CD4-positive, alpha-beta T cell (primary cell): Measurements from ENCODE around the gene SKIDA1. TPM values are rescaled to one million over a fixed set of nuclear protein-coding genes. Genes with fewer than 3 reads are reported as not detected.

Experiments used
- ATAC-seq: fragments of 200-7000 bp; cut with Tn5 transposase; one replicate; pipeline ENCODE4 v1.10.0; 2022; ENCODE audit warnings: mild to moderate bottlenecking; ENCODE audit not compliant: poor library complexity
- CTCF ChIA-PET: fragments of 350-600 bp; sonication (Branson Sonifier 250); formaldehyde crosslinking; loops from one replicate; lab custom pipeline; 2021; ENCODE audit warnings: antibody characterized with exemption, inconsistent platforms; lab: Charles Lee
- POLR2A ChIA-PET: fragments of 350-600 bp; sonication (Branson Sonifier 250); formaldehyde crosslinking; loops from one replicate; lab custom pipeline; 2021; ENCODE audit warnings: antibody characterized with exemption, inconsistent platforms; lab: Charles Lee
- DNase-seq, 14 experiments: peaks; one replicate each; pipeline ENCODE4 v3.0.0-alpha.2; 2013 to 2020; ENCODE audit warnings: mixed read lengths in 2 of 14
- H3K27ac ChIP-seq, 2 donors: one replicate each; pipeline versions ENCODE4 v1.5.1 to v1.7.0; 2013; ENCODE audit warnings: low read length in 2 of 2, low read depth in 1 of 2, mild to moderate bottlenecking in 1 of 2
- H3K27me3 ChIP-seq, 2 experiments: 1 replicate in 1 of 2; 2 replicates in 1 of 2; pipeline versions ENCODE4 v1.6.1 to v1.7.0; 2013; ENCODE audit warnings: low read length in 2 of 2, control low read depth in 1 of 2, mild to moderate bottlenecking in 1 of 2, moderate library complexity in 1 of 2; ENCODE audit not compliant: insufficient read depth in 2 of 2, control insufficient read depth in 1 of 2
- H3K36me3 ChIP-seq: one replicate; pipeline ENCODE4 v1.6.1; 2013; ENCODE audit warnings: low read length, control low read depth; ENCODE audit not compliant: insufficient read depth
- H3K4me1 ChIP-seq: one replicate; pipeline ENCODE4 v1.6.1; 2013; ENCODE audit warnings: low read length, control low read depth; ENCODE audit not compliant: insufficient read depth
- H3K4me3 ChIP-seq: one replicate; pipeline ENCODE4 v1.5.1; 2013; ENCODE audit warnings: mild to moderate bottlenecking, low read length, moderate library complexity
- H3K9me3 ChIP-seq, 2 experiments: 1 replicate in 1 of 2; 2 replicates in 1 of 2; pipeline versions ENCODE4 v1.6.1 to v1.7.0; 2013; ENCODE audit warnings: low read length in 2 of 2, mild to moderate bottlenecking in 2 of 2, control low read depth in 1 of 2, moderate library complexity in 1 of 2; ENCODE audit not compliant: control insufficient read depth in 1 of 2, insufficient read depth in 1 of 2
- H3K27ac Mint-ChIP-seq: one replicate; pipeline ENCODE4 v1.8.0; 2020; ENCODE audit warnings: mixed read lengths
- H3K27me3 Mint-ChIP-seq: one replicate; pipeline ENCODE4 v1.8.0; 2021; ENCODE audit warnings: mixed read lengths
- H3K36me3 Mint-ChIP-seq: one replicate; pipeline ENCODE4 v1.8.0; 2021; ENCODE audit warnings: low read depth, mixed read lengths
- H3K4me1 Mint-ChIP-seq: one replicate; pipeline ENCODE4 v1.8.0; 2021; ENCODE audit warnings: low read depth, mixed read lengths
- H3K4me3 Mint-ChIP-seq: one replicate; pipeline ENCODE4 v1.8.0; 2020; ENCODE audit warnings: mild to moderate bottlenecking, mixed read lengths
- H3K9me3 Mint-ChIP-seq: one replicate; pipeline ENCODE4 v1.8.0; 2020; ENCODE audit warnings: mixed read lengths
- CTCF ChIP-seq: fragments of 200-600 bp; IDR thresholded peaks from one replicate; pipeline ENCODE4 v1.8.0; 2022; ENCODE audit warnings: antibody characterized with exemption, mild to moderate bottlenecking
- intact Hi-C, 2 experiments: fragments of 100-400 bp; cut with DNase I in 1 of 2; cut with micrococcal nuclease in 1 of 2; formaldehyde crosslinking; loops; one replicate each; pipeline versions ENCODE4 v1.15.1 to v1.9.0; 2023 to 2025; cut with DNase I, micrococcal nuclease
- total RNA-seq, 174 experiments: library from RNA in 2 of 174; stranded (reverse) in 2 of 174; gene quantifications; one replicate each; pipeline ENCODE4 v1.2.3 and lab custom pipeline; 2021 to 2026

The SKIDA1 gene
- total RNA-seq, 2 experiments from 2014 or later: 0.22 to 0.25 TPM

- Mint-ChIP-seq H3K27ac (no peak overlapping the region), H3K4me1 (no peaks in the 10 kb centered on the region), H3K36me3 (no peaks in the 10 kb centered on the region), H3K9me3 (no peaks in the 10 kb centered on the region), H3K4me3 (no peak overlapping the region), H3K27me3 (peaks cover 71% of the 10 kb centered on the region)
- Histone ChIP-seq H3K27me3 (peaks cover 18 to 58% of the 10 kb centered on the region in 2 experiments), H3K4me1 (no peaks in the 10 kb centered on the region), H3K36me3 (no peaks in the 10 kb centered on the region), H3K27ac (no peak overlapping the region), H3K4me3 (no peak overlapping the region), H3K9me3 (peaks cover 0 to 9% of the 10 kb centered on the region in 2 experiments)
- ChIA-PET POLR2A (interaction anchor here (0.8 kb wide), 1 partner anchor 18 kb away, joined by 3 read pairs; no protein-coding TSS in a partner anchor), CTCF (interaction anchor here (1.5 to 1.6 kb wide), 2 partner anchors 12 to 13 kb away, joined by 4 read pairs; no protein-coding TSS in a partner anchor)
- ATAC-seq: no peak
- intact Hi-C loops: no loop called here
- TF ChIP-seq CTCF: no peak
- no peak for DNase-seq
These were observed 16.7 kb downstream of the SKIDA1 start for GRCh38 chr10:21508706-21509331.

DNA sequence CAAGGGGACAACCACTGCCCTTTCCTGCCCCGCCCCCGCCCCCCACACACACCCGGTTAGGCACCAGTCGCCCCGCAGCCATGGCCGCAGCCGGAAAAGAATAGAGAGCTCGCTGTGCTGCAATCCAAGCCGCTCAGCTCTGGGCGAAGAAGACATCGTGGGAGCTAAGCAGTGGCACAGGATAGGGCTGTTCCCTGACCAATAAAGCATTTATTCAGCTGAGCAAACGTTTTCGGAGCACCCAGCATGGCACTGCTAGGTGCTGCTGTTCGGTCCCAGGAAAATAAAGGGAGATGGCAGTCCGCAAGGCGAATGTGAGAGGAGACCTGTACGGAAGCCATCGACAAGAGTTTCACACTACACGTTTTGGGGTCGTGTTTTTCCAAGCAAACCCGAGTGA, 18.3 kb downstream of the SKIDA1 start:
- Histone ChIP-seq H3K27me3 (peaks cover 17 to 43% of the 10 kb centered on the region in 2 experiments), H3K36me3 (no peaks in the 10 kb centered on the region), H3K27ac (no peak overlapping the region), H3K9me3 (peaks cover 0 to 9% of the 10 kb centered on the region in 2 experiments), H3K4me1 (no peaks in the 10 kb centered on the region), H3K4me3 (no peak overlapping the region)
- POLR2A ChIA-PET: interaction anchor here (0.6 kb wide), 1 partner anchor 9 kb away, joined by 3 read pairs; no protein-coding TSS in a partner anchor
- no peak for DNase-seq
- no peak for TF ChIP-seq CTCF
- intact Hi-C loops: no loop called here
- no peaks in the 10 kb centered on the region for H3K9me3 Mint-ChIP-seq
- no peak overlapping the region for H3K4me3 Mint-ChIP-seq
- peaks cover 56% of the 10 kb centered on the region for H3K27me3 Mint-ChIP-seq
- H3K4me1 Mint-ChIP-seq: no peaks in the 10 kb centered on the region
- no peak for ATAC-seq
- CTCF ChIA-PET: interaction anchor here (0.7 to 1.7 kb wide), 3 partner anchors 11 to 1038 kb away, joined by 4 to 5 read pairs (median 4); no protein-coding TSS in a partner anchor
- H3K27ac Mint-ChIP-seq: no peak overlapping the region
- no peaks in the 10 kb centered on the region for H3K36me3 Mint-ChIP-seq

- Histone ChIP-seq H3K9me3 (peaks cover 0 to 9% of the 10 kb centered on the region in 2 experiments), H3K27me3 (peaks cover 13 to 35% of the 10 kb centered on the region in 2 experiments), H3K4me3 (no peak overlapping the region), H3K27ac (no peak overlapping the region), H3K36me3 (no peaks in the 10 kb centered on the region), H3K4me1 (no peaks in the 10 kb centered on the region)
- Mint-ChIP-seq H3K27me3 (peaks cover 48% of the 10 kb centered on the region), H3K27ac (no peak overlapping the region), H3K36me3 (no peaks in the 10 kb centered on the region), H3K9me3 (no peaks in the 10 kb centered on the region), H3K4me1 (peaks cover under 1% of the 10 kb centered on the region), H3K4me3 (no peak overlapping the region)
- no peak for DNase-seq
- POLR2A ChIA-PET: no interaction called here
- CTCF ChIA-PET: interaction anchor here (1.3 to 1.7 kb wide), 2 partner anchors 9 to 11 kb away, joined by 3 to 5 read pairs; no protein-coding TSS in a partner anchor
- intact Hi-C loops: no loop called here
- ATAC-seq: no peak
- TF ChIP-seq CTCF: no peak
These were observed 19.1 kb downstream of the SKIDA1 start for GRCh38 chr10:21506351-21506750.
